GM23248 (cell line): Measurements from ENCODE around the gene LSR.

Source experiments
- EZH2 ChIP-seq: fragments of 200-600 bp; sonication (generic); IDR thresholded peaks from 2 replicates; pipeline ENCODE4 v1.6.1; 2018; ENCODE audit warnings: antibody characterized with exemption, mild to moderate bottlenecking; ENCODE audit not compliant: insufficient read depth, poor library complexity, severe bottlenecking
- EZH2phosphoT487 ChIP-seq: fragments of 200-600 bp; sonication (generic); IDR thresholded peaks from 2 replicates; pipeline ENCODE4 v1.6.1; 2018; ENCODE audit warnings: antibody characterized with exemption, moderate library complexity, mild to moderate bottlenecking, low read depth; ENCODE audit not compliant: insufficient read depth

DNA sequence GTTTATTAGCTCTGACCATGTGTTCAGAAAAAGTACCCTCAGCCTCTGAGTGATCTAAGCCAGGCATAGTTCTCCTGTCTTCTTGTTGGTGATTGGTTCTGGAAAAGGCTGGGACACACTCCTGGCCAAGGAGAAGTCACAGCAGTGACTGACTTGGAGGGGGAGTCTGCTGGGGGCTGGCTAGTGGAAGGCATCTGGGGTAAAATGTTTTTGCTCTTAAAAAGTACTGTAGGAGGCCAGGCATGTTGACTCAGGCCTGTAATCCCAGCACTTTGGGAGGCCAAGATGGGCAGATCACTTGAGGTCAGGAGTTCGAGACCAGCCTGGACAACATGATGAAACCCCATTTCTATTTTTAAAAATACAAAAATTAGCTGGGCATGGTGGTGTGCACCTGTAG, 41.9 kb upstream of the LSR start:
- no peak for TF ChIP-seq EZH2
- no peak for TF ChIP-seq EZH2phosphoT487
